ENCODE measurements around the gene ACSF3.

DNA sequence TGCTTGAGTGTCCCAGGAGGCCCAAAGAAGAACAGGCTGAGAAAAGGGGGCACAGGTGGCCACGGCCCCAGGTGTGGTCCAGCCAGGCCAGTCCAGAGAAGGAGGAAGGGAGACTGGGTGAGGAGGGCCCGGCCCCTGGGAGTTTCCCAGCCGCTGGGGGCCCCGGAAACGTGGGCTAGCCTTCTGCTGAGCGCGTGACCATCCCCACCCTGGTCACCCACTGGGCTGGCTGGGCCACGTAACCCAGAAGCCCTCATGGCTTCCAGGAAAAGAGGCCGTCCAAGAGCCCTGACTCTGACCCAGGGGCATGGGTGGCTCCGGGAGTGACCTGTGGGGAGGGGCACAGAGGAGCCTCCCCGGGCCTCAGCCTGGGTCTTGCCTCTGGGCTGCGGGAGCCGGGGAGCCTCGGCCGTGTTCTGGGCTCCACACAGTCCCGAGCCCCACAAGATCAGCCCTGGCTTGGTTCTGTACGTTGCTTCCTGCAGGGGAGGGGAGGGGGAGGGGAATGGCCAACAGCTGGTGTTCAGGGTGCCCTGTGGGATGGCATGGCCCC lies 29.8 kb upstream of the ACSF3 start:
- TF ChIP-seq SIN3A (IDR thresholded peaks at IDR 0.05; ENCODE audit: borderline replicate concordance, insufficient read depth, low read depth, low read length) (no peak), POLR2AphosphoS5 (IDR thresholded peaks at IDR 0.05; ENCODE audit: low read depth, low read length) (no peak)
- TF ChIP-seq, protein P1, sequence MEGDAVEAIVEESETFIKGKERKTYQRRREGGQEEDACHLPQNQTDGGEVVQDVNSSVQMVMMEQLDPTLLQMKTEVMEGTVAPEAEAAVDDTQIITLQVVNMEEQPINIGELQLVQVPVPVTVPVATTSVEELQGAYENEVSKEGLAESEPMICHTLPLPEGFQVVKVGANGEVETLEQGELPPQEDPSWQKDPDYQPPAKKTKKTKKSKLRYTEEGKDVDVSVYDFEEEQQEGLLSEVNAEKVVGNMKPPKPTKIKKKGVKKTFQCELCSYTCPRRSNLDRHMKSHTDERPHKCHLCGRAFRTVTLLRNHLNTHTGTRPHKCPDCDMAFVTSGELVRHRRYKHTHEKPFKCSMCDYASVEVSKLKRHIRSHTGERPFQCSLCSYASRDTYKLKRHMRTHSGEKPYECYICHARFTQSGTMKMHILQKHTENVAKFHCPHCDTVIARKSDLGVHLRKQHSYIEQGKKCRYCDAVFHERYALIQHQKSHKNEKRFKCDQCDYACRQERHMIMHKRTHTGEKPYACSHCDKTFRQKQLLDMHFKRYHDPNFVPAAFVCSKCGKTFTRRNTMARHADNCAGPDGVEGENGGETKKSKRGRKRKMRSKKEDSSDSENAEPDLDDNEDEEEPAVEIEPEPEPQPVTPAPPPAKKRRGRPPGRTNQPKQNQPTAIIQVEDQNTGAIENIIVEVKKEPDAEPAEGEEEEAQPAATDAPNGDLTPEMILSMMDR (IDR thresholded peaks at IDR 0.05): no peak

All from Panc1 (cell line).